Type B pancreatic cell (in vitro differentiated cells): ENCODE data around the gene DEXI. TPM values are rescaled to one million over a fixed set of nuclear protein-coding genes. Genes with fewer than 3 reads are reported as not detected.

Experiments
- DNase-seq: peaks from one replicate; pipeline ENCODE4 v3.0.0; 2021; ENCODE audit warnings: mixed read lengths; ENCODE audit not compliant: unreplicated experiment; ENCODE audit errors: extremely low spot score
- H3K27ac Mint-ChIP-seq: 2 replicates; pipeline ENCODE4 v1.8.0; 2021; ENCODE audit warnings: mild to moderate bottlenecking, mixed read lengths
- H3K27me3 Mint-ChIP-seq: 2 replicates; pipeline ENCODE4 v1.8.0; 2021; ENCODE audit warnings: mixed read lengths
- H3K36me3 Mint-ChIP-seq: 2 replicates; pipeline ENCODE4 v1.8.0; 2021; ENCODE audit warnings: mixed read lengths
- H3K4me1 Mint-ChIP-seq: one replicate; pipeline ENCODE4 v1.8.0; 2021; ENCODE audit warnings: mixed read lengths; ENCODE audit not compliant: unreplicated experiment
- H3K4me3 Mint-ChIP-seq: 2 replicates; pipeline ENCODE4 v1.8.0; 2021; ENCODE audit warnings: mild to moderate bottlenecking, mixed read lengths
- H3K9me3 Mint-ChIP-seq: 2 replicates; pipeline ENCODE4 v1.8.0; 2021; ENCODE audit warnings: mixed read lengths
- CTCF ChIP-seq: fragments of 200-600 bp; sonication (generic); conservative IDR thresholded peaks from 2 replicates; pipeline ENCODE4 v1.5.0; 2021; ENCODE audit warnings: antibody characterized with exemption, mild to moderate bottlenecking
- total RNA-seq: library from RNA; stranded (reverse); gene quantifications from 2 replicates; pipeline ENCODE4 v1.2.1, GENCODE V29; 2021; ENCODE audit warnings: low replicate concordance

DEXI gene
- total RNA-seq, 1 donor from 2014 or later, result 37.7 TPM

GRCh38 chr16:10889855-10890254 lies 52.4 kb downstream of the DEXI start:
- DNase-seq, result no peak
- no peak overlapping the region for H3K4me3 Mint-ChIP-seq
- H3K27ac Mint-ChIP-seq, result no peak overlapping the region
- no peaks in the 10 kb centered on the region for H3K36me3 Mint-ChIP-seq
- no peaks in the 10 kb centered on the region for H3K4me1 Mint-ChIP-seq
- no peak for TF ChIP-seq CTCF
- H3K27me3 Mint-ChIP-seq, result peaks cover 15% of the 10 kb centered on the region
- no peaks in the 10 kb centered on the region for H3K9me3 Mint-ChIP-seq

GRCh38 chr16:10888320-10888937 lies 53.8 kb downstream of the DEXI start:
- no peak overlapping the region for H3K27ac Mint-ChIP-seq
- peaks cover 17% of the 10 kb centered on the region for H3K27me3 Mint-ChIP-seq
- H3K9me3 Mint-ChIP-seq, result no peaks in the 10 kb centered on the region
- H3K4me3 Mint-ChIP-seq, result no peak overlapping the region
- no peaks in the 10 kb centered on the region for H3K4me1 Mint-ChIP-seq
- no peak for DNase-seq
- H3K36me3 Mint-ChIP-seq, result no peaks in the 10 kb centered on the region
- no peak for TF ChIP-seq CTCF

- H3K36me3 Mint-ChIP-seq, result no peaks in the 10 kb centered on the region
- TF ChIP-seq CTCF, result no peak
Observed at GRCh38 chr16:10885246-10885645, 57.0 kb downstream of the DEXI start.

GRCh38 chr16:10883004-10883403 lies 59.3 kb downstream of the DEXI start:
- no peak for TF ChIP-seq CTCF
- Mint-ChIP-seq H3K4me1 (no peaks in the 10 kb centered on the region), H3K9me3 (no peaks in the 10 kb centered on the region), H3K27me3 (peaks cover 13% of the 10 kb centered on the region), H3K27ac (no peak overlapping the region), H3K36me3 (no peaks in the 10 kb centered on the region), H3K4me3 (no peak overlapping the region)
- no peak for DNase-seq

More at GRCh38 chr16:10885246-10885645, 57.0 kb downstream of the DEXI start:
- Mint-ChIP-seq H3K4me1 (no peaks in the 10 kb centered on the region), H3K27me3 (peaks cover 21% of the 10 kb centered on the region), H3K9me3 (no peaks in the 10 kb centered on the region), H3K4me3 (no peak overlapping the region), H3K27ac (no peak overlapping the region)
- DNase-seq, result no peak

- Mint-ChIP-seq H3K36me3 (no peaks in the 10 kb centered on the region), H3K4me1 (no peaks in the 10 kb centered on the region), H3K9me3 (no peaks in the 10 kb centered on the region), H3K4me3 (no peak overlapping the region), H3K27ac (no peak overlapping the region), H3K27me3 (peaks cover 27% of the 10 kb centered on the region)
- no peak for TF ChIP-seq CTCF
- no peak for DNase-seq
Observed at GRCh38 chr16:10881479-10882030, 60.7 kb downstream of the DEXI start.
